ENCODE measurements around the gene ZNF205.

The ZNF205 gene

GRCh38 chr16:3106205-3106928 lies 6.0 kb upstream of the ZNF205 start:
- no peak for FAIRE-seq

- FAIRE-seq, result no peak
These were observed 642 bp downstream of the ZNF205 start for GRCh38 chr16:3112881-3113574.

GRCh38 chr16:3113765-3114479 lies 1.5 kb downstream of the ZNF205 start:
- no peak for FAIRE-seq

GRCh38 chr16:3115003-3115402 lies 2.6 kb downstream of the ZNF205 start:
- no peak for FAIRE-seq

- FAIRE-seq, result no peak
These were observed 3.2 kb downstream of the ZNF205 start for GRCh38 chr16:3115561-3115960.

- FAIRE-seq, result no peak
These were observed 5.9 kb downstream of the ZNF205 start for GRCh38 chr16:3118204-3118790.

- FAIRE-seq, result no peak
These were observed 6.5 kb downstream of the ZNF205 start for GRCh38 chr16:3118846-3119245.

GRCh38 chr16:3119286-3119685 lies 6.9 kb downstream of the ZNF205 start:
- no peak for FAIRE-seq

- FAIRE-seq, result no peak
These were observed 7.5 kb downstream of the ZNF205 start for GRCh38 chr16:3119701-3120408.

- no peak for FAIRE-seq
These were observed 8.0 kb downstream of the ZNF205 start for GRCh38 chr16:3120435-3120834.

GRCh38 chr16:3121851-3122467 lies 9.6 kb downstream of the ZNF205 start:
- FAIRE-seq, result no peak

GRCh38 chr16:3122926-3123570 lies 10.7 kb downstream of the ZNF205 start:
- FAIRE-seq, result no peak

GRCh38 chr16:3123986-3124886 lies 11.8 kb downstream of the ZNF205 start:
- FAIRE-seq, result peak; percentile 90

- FAIRE-seq, result no peak
These were observed 15.4 kb downstream of the ZNF205 start for GRCh38 chr16:3127745-3128144.

- FAIRE-seq, result no peak
These were observed 17.0 kb downstream of the ZNF205 start for GRCh38 chr16:3129137-3130131.

- no peak for FAIRE-seq
These were observed 19.5 kb downstream of the ZNF205 start for GRCh38 chr16:3131755-3132377.

- FAIRE-seq, result no peak
These were observed 21.5 kb downstream of the ZNF205 start for GRCh38 chr16:3133844-3134243.

GRCh38 chr16:3134338-3135125 lies 22.1 kb downstream of the ZNF205 start, which contains the start of gene ZNF213:
Gene ZNF213 (plus strand): TSS chr16:3135029. CDS start chr16:3137281, 2,252 bp downstream.
- peak; percentile 84 for FAIRE-seq

All from endometrium (tissue), 2 donors.